CD8-positive, alpha-beta memory T cell (primary cell): Measurements from ENCODE around the gene ZNF319. TPM values are rescaled to one million over a fixed set of nuclear protein-coding genes. Genes with fewer than 3 reads are reported as not detected.

ENCODE experiments used
- CTCF ChIA-PET: fragments of 350-600 bp; sonication (Branson Sonifier 250); formaldehyde crosslinking; loops from one replicate; lab custom pipeline; 2021; ENCODE audit warnings: antibody characterized with exemption; lab: Charles Lee
- POLR2A ChIA-PET: fragments of 350-600 bp; sonication (Branson Sonifier 250); formaldehyde crosslinking; loops from one replicate; lab custom pipeline; 2021; ENCODE audit warnings: antibody characterized with exemption; lab: Charles Lee
- DNase-seq, 5 donors: peaks; one replicate each; pipeline versions ENCODE4 v3.0.0 to v3.0.0-alpha.2; 2020 to 2022; ENCODE audit warnings: mixed read lengths in 1 of 5
- H3K27ac ChIP-seq: one replicate; pipeline ENCODE4 v1.7.0; 2013; ENCODE audit warnings: low read depth, mild to moderate bottlenecking, low read length, moderate library complexity
- H3K27me3 ChIP-seq: 2 replicates; pipeline ENCODE4 v1.7.0; 2013; ENCODE audit warnings: low read length, mild to moderate bottlenecking; ENCODE audit not compliant: insufficient read depth, poor library complexity, severe bottlenecking
- H3K36me3 ChIP-seq: 2 replicates; pipeline ENCODE4 v1.7.0; 2013; ENCODE audit warnings: mild to moderate bottlenecking, low read length, moderate library complexity; ENCODE audit not compliant: insufficient read depth
- H3K4me1 ChIP-seq: 2 replicates; pipeline ENCODE4 v1.7.0; 2013; ENCODE audit warnings: mild to moderate bottlenecking, low read length, moderate library complexity; ENCODE audit not compliant: insufficient read depth
- H3K4me3 ChIP-seq: 2 replicates; pipeline ENCODE4 v1.7.0; 2013; ENCODE audit warnings: mild to moderate bottlenecking, low read length
- H3K9me3 ChIP-seq: 2 replicates; pipeline ENCODE4 v1.7.0; 2013; ENCODE audit warnings: mild to moderate bottlenecking, low read length
- H3K27ac Mint-ChIP-seq, 8 donors: one replicate each; pipeline ENCODE4 v1.8.0; 2020 to 2021; ENCODE audit warnings: mixed read lengths in 8 of 8, mild to moderate bottlenecking in 6 of 8, inconsistent platforms in 3 of 8, moderate library complexity in 3 of 8
- H3K27me3 Mint-ChIP-seq, 2 donors: one replicate each; pipeline ENCODE4 v1.8.0; 2020 to 2021; ENCODE audit warnings: mixed read lengths in 2 of 2, mild to moderate bottlenecking in 1 of 2, moderate library complexity in 1 of 2
- H3K36me3 Mint-ChIP-seq, 3 donors: one replicate each; pipeline ENCODE4 v1.8.0; 2020 to 2021; ENCODE audit warnings: mixed read lengths in 3 of 3, inconsistent platforms in 1 of 3, mild to moderate bottlenecking in 1 of 3
- H3K4me1 Mint-ChIP-seq, 3 donors: one replicate each; pipeline ENCODE4 v1.8.0; 2020 to 2021; ENCODE audit warnings: mixed read lengths in 3 of 3, inconsistent platforms in 1 of 3, mild to moderate bottlenecking in 1 of 3
- H3K4me3 Mint-ChIP-seq, 7 donors: one replicate each; pipeline ENCODE4 v1.8.0; 2020 to 2021; ENCODE audit warnings: mixed read lengths in 7 of 7, mild to moderate bottlenecking in 6 of 7, moderate library complexity in 4 of 7, inconsistent platforms in 2 of 7
- H3K9me3 Mint-ChIP-seq, 5 donors: one replicate each; pipeline ENCODE4 v1.8.0; 2020 to 2022; ENCODE audit warnings: mixed read lengths in 5 of 5, mild to moderate bottlenecking in 3 of 5, moderate library complexity in 2 of 5, inconsistent platforms in 1 of 5
- polyA plus RNA-seq: library from polyadenylated mRNA; unstranded; fragments of 300-500 nt; fragmentation: Illumina TruSeq; gene quantifications from one replicate; pipeline ENCODE4 v1.2.3, GENCODE V29; 2021
- total RNA-seq, 2 experiments: library from RNA; stranded (reverse); gene quantifications; one replicate each; pipeline ENCODE4 v1.2.3, GENCODE V29; 2021

ZNF319 gene
- total and polyA plus RNA-seq, 3 experiments from 2014 or later: 11.9 to 18.5 (median 12.8) TPM

- H3K9me3 Mint-ChIP-seq: no peaks in the 10 kb centered on the region
- peaks cover 7 to 15% (median 9%) of the 10 kb centered on the region in 3 donors for H3K4me1 Mint-ChIP-seq
- peaks cover 10% of the 10 kb centered on the region for H3K4me1 ChIP-seq
- H3K4me3 ChIP-seq: no peak overlapping the region
- H3K27me3 ChIP-seq: no peaks in the 10 kb centered on the region
- H3K27me3 Mint-ChIP-seq: peaks cover 0 to 6% of the 10 kb centered on the region in 2 donors
- no peaks in the 10 kb centered on the region for H3K9me3 ChIP-seq
- H3K4me3 Mint-ChIP-seq: peak overlapping the region in 6 of 7 donors; percentile 13 to 86 (median 67)
- CTCF ChIA-PET: interaction anchor here (1.3 to 3.1 kb wide), 2 partner anchors 100 to 127 kb away, joined by 3 to 12 read pairs; no protein-coding TSS in a partner anchor
- H3K27ac ChIP-seq: no peak overlapping the region
- H3K36me3 Mint-ChIP-seq: peaks cover 0 to 5% (median 0%) of the 10 kb centered on the region in 3 donors
- POLR2A ChIA-PET: no interaction called here
- DNase-seq: no peak
- H3K27ac Mint-ChIP-seq: no peak overlapping the region
- no peaks in the 10 kb centered on the region for H3K36me3 ChIP-seq
Observed at GRCh38 chr16:58027161-58027915, 26.9 kb upstream of the ZNF319 start.

GRCh38 chr16:58026705-58027160 is 26.3 kb upstream of the ZNF319 start:
- no peak for DNase-seq
- H3K27me3 Mint-ChIP-seq: peaks cover 0 to 6% of the 10 kb centered on the region in 2 donors
- Histone ChIP-seq H3K27ac (no peak overlapping the region), H3K27me3 (no peaks in the 10 kb centered on the region), H3K4me1 (peaks cover 10% of the 10 kb centered on the region), H3K9me3 (no peaks in the 10 kb centered on the region), H3K4me3 (peak overlapping the region; percentile 66), H3K36me3 (no peaks in the 10 kb centered on the region)
- POLR2A ChIA-PET: interaction anchor here (0.9 kb wide), 1 partner anchor 103 kb away, joined by 10 read pairs; the partner anchor contains the start of gene CFAP20
- no peaks in the 10 kb centered on the region for H3K9me3 Mint-ChIP-seq
- H3K4me1 Mint-ChIP-seq: peaks cover 7 to 15% (median 9%) of the 10 kb centered on the region in 3 donors
- peaks cover 0 to 5% (median 0%) of the 10 kb centered on the region in 3 donors for H3K36me3 Mint-ChIP-seq
- no peak overlapping the region for H3K27ac Mint-ChIP-seq
- peak overlapping the region; percentile 42 to 83 (median 66) for H3K4me3 Mint-ChIP-seq
- CTCF ChIA-PET: interaction anchor here (1.2 to 3.1 kb wide), 3 partner anchors 101 to 280 kb away, joined by 3 to 12 read pairs (median 4); no protein-coding TSS in a partner anchor

GRCh38 chr16:58026139-58026704 is 25.8 kb upstream of the ZNF319 start:
- Histone ChIP-seq H3K4me1 (peaks cover 10% of the 10 kb centered on the region), H3K36me3 (no peaks in the 10 kb centered on the region), H3K4me3 (peak overlapping the region; percentile 66), H3K27ac (no peak overlapping the region), H3K27me3 (no peaks in the 10 kb centered on the region), H3K9me3 (no peaks in the 10 kb centered on the region)
- ChIA-PET POLR2A (interaction anchor here (0.9 kb wide), 1 partner anchor 103 kb away, joined by 10 read pairs; the partner anchor contains the start of gene CFAP20), CTCF (interaction anchor here (1.2 to 3.1 kb wide), 2 partner anchors 101 to 281 kb away, joined by 4 to 12 read pairs; no protein-coding TSS in a partner anchor)
- Mint-ChIP-seq H3K4me3 (peak overlapping the region; percentile 42 to 83 (median 66)), H3K27ac (no peak overlapping the region), H3K36me3 (peaks cover 0 to 5% (median 0%) of the 10 kb centered on the region in 3 donors), H3K9me3 (no peaks in the 10 kb centered on the region), H3K4me1 (peaks cover 7 to 15% (median 9%) of the 10 kb centered on the region in 3 donors), H3K27me3 (peaks cover 0 to 6% of the 10 kb centered on the region in 2 donors)
- no peak for DNase-seq

DNA sequence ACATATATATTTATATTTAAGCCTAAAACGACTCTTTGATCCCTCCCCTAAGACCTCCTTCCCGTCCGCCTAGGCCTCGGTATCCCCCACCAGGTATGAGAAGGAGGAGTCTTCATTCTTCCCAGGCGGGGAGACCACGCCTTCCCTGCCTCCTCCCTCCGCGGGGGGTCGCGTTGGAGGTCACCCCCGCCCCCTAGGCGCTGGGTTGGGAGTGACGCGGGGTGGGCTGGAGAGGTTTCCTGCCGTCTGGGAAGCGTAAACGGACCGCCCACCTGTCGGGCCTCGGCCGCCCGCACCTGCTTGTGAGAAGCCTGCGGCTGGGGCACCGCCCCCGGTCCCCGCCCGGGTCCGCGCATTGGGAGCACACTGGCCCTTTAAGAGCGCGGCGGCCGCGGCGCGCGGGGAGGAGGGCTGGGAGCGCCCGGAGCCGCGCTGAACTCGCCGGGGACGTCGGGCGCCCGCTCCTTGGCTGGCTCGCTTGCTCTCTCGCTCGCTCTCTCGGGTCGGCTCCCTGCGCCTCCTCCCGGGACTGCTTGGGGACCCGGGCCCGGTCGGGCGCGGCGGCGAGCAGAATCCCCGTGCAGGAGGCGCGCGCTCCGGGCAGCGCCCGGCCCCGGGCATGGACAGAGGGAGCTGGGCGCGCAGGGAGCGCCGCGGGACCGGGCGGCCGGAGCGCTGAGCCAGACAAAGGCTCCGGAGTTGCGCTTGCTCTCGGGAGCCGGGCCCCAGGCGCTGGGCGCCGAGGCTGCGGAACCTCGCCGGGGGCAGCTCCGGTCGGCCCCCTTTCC is 25.1 kb upstream of the ZNF319 start, which contains the start of gene MMP15:
MMP15 (plus strand) TSS at position 404 of the 788 bp plus-strand sequence. CDS start 597 bp downstream, outside the sequence.
- Mint-ChIP-seq H3K4me3 (peak within 1 kb of the TSS; percentile 89 to 94 (median 93)), H3K27me3 (peaks cover 0 to 6% of the 10 kb centered on the region in 2 donors), H3K4me1 (peaks cover 11 to 19% (median 14%) of the 10 kb centered on the region in 3 donors), H3K36me3 (peaks cover 0 to 8% (median 3%) of the 10 kb centered on the region in 3 donors), H3K9me3 (no peaks in the 10 kb centered on the region), H3K27ac (peak within 1 kb of the TSS in 6 of 8 donors; percentile 82 to 89 (median 88))
- no peaks in the 10 kb centered on the region for H3K9me3 ChIP-seq
- peak within 1 kb of the TSS; percentile 66 for H3K4me3 ChIP-seq
- no peak within 1 kb of the TSS for H3K27ac ChIP-seq
- H3K4me1 ChIP-seq: peaks cover 10% of the 10 kb centered on the region
- DNase-seq: peak; percentile 39 to 76 (median 54)
- H3K36me3 ChIP-seq: no peaks in the 10 kb centered on the region
- ChIA-PET POLR2A (interaction anchor here (0.9 kb wide), 1 partner anchor 104 kb away, joined by 10 read pairs; the partner anchor contains the start of gene CFAP20), CTCF (interaction anchor here (1.2 to 3.1 kb wide), 3 partner anchors 102 to 281 kb away, joined by 4 to 12 read pairs (median 5); partner anchors contain the start of gene CFAP20)
- no peaks in the 10 kb centered on the region for H3K27me3 ChIP-seq

DNA sequence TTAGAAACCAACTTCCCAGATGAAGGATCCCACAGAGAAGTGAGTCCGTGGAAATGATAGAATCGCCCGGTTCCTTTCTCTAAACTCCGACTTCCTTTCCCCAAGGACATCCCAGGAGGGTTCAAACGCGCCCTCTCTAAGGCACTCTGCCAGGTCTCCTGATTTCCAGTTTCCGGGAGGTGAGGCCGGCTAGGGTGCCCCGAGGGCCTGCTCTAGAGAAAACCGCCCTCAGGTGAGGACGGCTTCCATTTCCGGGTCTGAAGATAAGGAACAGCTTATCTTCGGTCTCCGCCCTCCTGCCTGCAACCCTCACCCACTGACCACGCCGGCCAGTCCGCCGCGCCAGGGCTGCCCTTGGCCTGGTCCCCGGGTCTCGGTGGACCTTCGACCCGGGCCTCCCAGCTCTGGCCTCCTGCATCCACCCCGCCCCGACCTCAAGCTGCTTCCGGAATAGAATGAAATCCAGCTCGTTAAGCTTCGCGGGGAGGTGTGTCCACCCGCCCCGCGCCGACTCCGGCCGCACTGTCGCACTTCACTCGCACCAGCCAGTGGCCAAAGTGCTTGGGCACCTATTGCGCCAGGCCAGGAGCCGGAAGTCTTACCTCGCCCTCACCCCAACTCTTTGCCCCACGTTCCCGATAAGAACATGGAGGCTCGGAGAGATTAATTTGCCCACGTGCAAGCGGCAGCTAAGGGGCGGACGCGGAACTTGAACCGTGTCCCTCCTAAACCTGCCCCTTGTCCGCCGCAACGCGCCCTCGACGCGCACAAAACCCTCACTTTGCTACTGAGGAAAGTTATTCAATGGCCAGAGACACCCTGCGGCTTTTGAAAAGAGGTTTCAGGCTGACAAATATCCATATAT is 24.2 kb upstream of the ZNF319 start:
- Mint-ChIP-seq H3K9me3 (no peaks in the 10 kb centered on the region), H3K27ac (peak overlapping the region in 6 of 8 donors; percentile 82 to 89 (median 88)), H3K27me3 (peaks cover 0 to 6% of the 10 kb centered on the region in 2 donors), H3K4me3 (peak overlapping the region; percentile 89 to 94 (median 93)), H3K4me1 (peaks cover 14 to 27% (median 20%) of the 10 kb centered on the region in 3 donors), H3K36me3 (peaks cover 0 to 8% (median 4%) of the 10 kb centered on the region in 3 donors)
- Histone ChIP-seq H3K36me3 (no peaks in the 10 kb centered on the region), H3K4me3 (peak overlapping the region; percentile 66), H3K9me3 (no peaks in the 10 kb centered on the region), H3K27me3 (no peaks in the 10 kb centered on the region), H3K27ac (no peak overlapping the region), H3K4me1 (peaks cover 16% of the 10 kb centered on the region)
- DNase-seq: peak in 2 of 5 donors; percentile 9
- CTCF ChIA-PET: interaction anchor here (1.0 to 3.1 kb wide), 4 partner anchors 10 to 105 kb away, joined by 3 to 12 read pairs (median 4); partner anchors contain the start of gene CFAP20
- POLR2A ChIA-PET: interaction anchor here (0.6 kb wide), 3 partner anchors 43 to 898 kb away, joined by 3 to 5 read pairs (median 5); no protein-coding TSS in a partner anchor

- ChIA-PET POLR2A (no interaction called here), CTCF (interaction anchor here (1.3 to 1.5 kb wide), 4 partner anchors 10 to 115 kb away, joined by 3 to 4 read pairs (median 4); no protein-coding TSS in a partner anchor)
- peaks cover 0 to 22% (median 4%) of the 10 kb centered on the region in 3 donors for H3K36me3 Mint-ChIP-seq
- Histone ChIP-seq H3K4me1 (peaks cover 16% of the 10 kb centered on the region), H3K27me3 (no peaks in the 10 kb centered on the region), H3K36me3 (peaks cover 3% of the 10 kb centered on the region), H3K27ac (no peak overlapping the region), H3K4me3 (no peak overlapping the region), H3K9me3 (no peaks in the 10 kb centered on the region)
- peaks cover 12 to 28% (median 20%) of the 10 kb centered on the region in 3 donors for H3K4me1 Mint-ChIP-seq
- no peak for DNase-seq
- peaks cover 0 to 3% of the 10 kb centered on the region in 2 donors for H3K27me3 Mint-ChIP-seq
- no peak overlapping the region for H3K27ac Mint-ChIP-seq
- peak overlapping the region in 2 of 7 donors; percentile 33 to 52 for H3K4me3 Mint-ChIP-seq
- no peaks in the 10 kb centered on the region for H3K9me3 Mint-ChIP-seq
Observed at GRCh38 chr16:58022601-58023371, 22.3 kb upstream of the ZNF319 start.
